NCI-H2081 (cell line): ENCODE measurements around the gene TLK1.
"Not testable (repeated sequence)": the region's sequence is repeated elsewhere in the genome, so short reads cannot be mapped to it uniquely, and the experiment has no call there.

Experiments used
- DNase-seq, 2 experiments: peaks; one replicate each; lab custom pipeline; 2025; lab: John Stamatoyannopoulos, UW

Gene TLK1

GRCh38 chr2:171142398-171142797 is 18.3 kb downstream of the TLK1 start:
- no peak for DNase-seq

- DNase-seq, result no peak
These were observed 19.4 kb downstream of the TLK1 start for GRCh38 chr2:171141320-171141719.

- no peak for DNase-seq
These were observed 20.8 kb downstream of the TLK1 start for GRCh38 chr2:171139860-171140259.

- DNase-seq, result no peak
These were observed 24.7 kb downstream of the TLK1 start for GRCh38 chr2:171136024-171136423.

- no peak for DNase-seq
These were observed 26.0 kb downstream of the TLK1 start for GRCh38 chr2:171134624-171135230.

GRCh38 chr2:171132086-171132485 is 28.6 kb downstream of the TLK1 start:
- no peak for DNase-seq

GRCh38 chr2:171128461-171128860 is 32.2 kb downstream of the TLK1 start:
- no peak for DNase-seq

GRCh38 chr2:171124541-171124940 is 36.2 kb downstream of the TLK1 start:
- no peak for DNase-seq

GRCh38 chr2:171109571-171109970 is 51.1 kb downstream of the TLK1 start:
- DNase-seq, result no peak

GRCh38 chr2:171109020-171109419 is 51.7 kb downstream of the TLK1 start:
- DNase-seq, result no peak

GRCh38 chr2:171107803-171108202 is 52.9 kb downstream of the TLK1 start:
- DNase-seq, result no peak

- no peak for DNase-seq
These were observed 56.3 kb downstream of the TLK1 start for GRCh38 chr2:171104379-171104778.

- peak in 1 of 2 experiments; percentile 34 for DNase-seq
These were observed 57.9 kb downstream of the TLK1 start for GRCh38 chr2:171102802-171103201.

GRCh38 chr2:171100370-171100769 is 60.3 kb downstream of the TLK1 start:
- DNase-seq, result no peak

GRCh38 chr2:171098607-171099006 is 62.1 kb downstream of the TLK1 start:
- DNase-seq, result no peak

- no peak for DNase-seq
These were observed 65.6 kb downstream of the TLK1 start for GRCh38 chr2:171095014-171095582.

- not testable (repeated sequence) for DNase-seq
These were observed 69.2 kb downstream of the TLK1 start for GRCh38 chr2:171091517-171091916.

GRCh38 chr2:171089489-171089888 is 71.2 kb downstream of the TLK1 start:
- no peak for DNase-seq

GRCh38 chr2:171088057-171088834 is 72.4 kb downstream of the TLK1 start:
- DNase-seq, result no peak

- no peak for DNase-seq
These were observed 73.1 kb downstream of the TLK1 start for GRCh38 chr2:171087547-171087946.

- DNase-seq, result peak; percentile 24 to 28
These were observed 74.1 kb downstream of the TLK1 start for GRCh38 chr2:171086352-171087290.

- DNase-seq, result peak in 1 of 2 experiments; percentile 18
These were observed 76.6 kb downstream of the TLK1 start for GRCh38 chr2:171084128-171084527.
